Measurements from ENCODE around the gene SRPRB.

SRPRB gene

DNA sequence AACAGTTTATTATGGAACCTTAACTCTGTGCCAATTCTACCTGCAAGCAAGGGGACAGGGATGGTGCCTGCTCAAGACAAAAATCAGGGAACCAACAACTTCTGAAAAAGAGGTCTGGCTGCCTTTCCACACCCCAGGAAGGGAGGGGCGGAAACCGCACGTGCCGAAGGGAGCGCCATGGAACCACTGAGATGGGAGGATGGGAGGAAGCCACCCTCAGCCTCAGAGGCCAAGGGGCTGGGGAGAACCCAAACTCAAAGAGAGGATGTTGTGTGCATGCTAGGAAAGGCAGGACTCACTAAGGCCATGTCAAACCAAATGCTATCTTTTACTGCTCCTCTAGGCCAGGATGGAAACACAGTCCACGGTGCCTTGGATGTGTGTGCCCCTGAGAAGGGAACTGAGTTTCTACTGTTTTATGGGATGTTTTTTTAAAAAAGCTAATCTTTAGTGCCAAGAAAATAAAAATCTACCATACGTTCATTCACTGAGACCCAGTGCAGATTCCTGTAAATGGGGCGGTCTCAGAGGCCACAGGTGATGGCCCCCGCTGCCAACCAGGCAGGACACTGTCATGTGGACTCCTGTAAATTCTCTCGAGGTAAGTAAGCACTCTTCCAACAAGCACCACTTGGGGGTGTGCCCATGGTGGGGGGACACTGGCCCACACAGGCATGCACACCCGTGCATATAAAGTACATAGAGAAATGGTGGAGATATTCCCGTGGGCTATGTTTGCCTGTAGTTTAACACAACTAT is 20.5 kb downstream of the SRPRB start:
- DNase-seq (ENCODE audit: low read depth, low spot score) = no peak

DNA sequence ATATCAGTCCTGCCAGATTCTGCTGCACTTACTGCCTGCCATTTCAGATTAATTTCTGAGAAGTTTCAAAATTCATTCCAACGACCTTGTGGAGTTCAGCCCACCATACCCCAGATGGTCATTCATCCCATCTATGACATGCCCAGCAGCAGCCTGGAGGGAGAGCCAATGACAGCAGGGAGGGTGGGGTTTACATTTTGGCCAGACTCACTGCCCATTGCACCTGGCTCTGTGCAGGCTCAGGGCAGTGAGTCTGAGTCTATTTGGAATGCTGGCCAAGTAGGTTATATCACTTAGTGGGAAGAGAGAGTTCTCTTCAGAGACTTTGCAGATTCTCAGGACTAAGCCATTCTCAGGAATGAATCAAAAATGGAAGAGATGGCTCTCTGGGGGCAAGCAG is 21.5 kb downstream of the SRPRB start:
- no peak for DNase-seq (ENCODE audit: low read depth, low spot score)

DNA sequence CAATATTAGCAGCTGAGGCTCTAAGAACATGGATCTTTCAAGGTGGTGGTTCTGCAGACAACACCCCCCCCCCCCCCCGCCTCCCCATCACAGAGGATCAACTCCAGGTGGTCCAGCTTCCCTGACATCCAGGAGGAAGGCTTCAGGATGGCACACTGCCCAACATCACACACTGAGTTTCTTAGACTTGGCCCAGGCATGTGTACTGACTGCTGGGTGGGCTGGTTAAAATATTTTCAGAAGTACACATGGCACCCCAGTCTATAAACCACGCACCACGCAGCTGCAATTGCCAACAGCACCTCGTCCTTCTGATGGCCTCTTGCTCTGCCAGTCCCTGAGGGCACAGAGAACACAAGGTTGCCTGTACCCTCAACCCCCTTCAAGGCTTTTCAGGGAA is 22.1 kb downstream of the SRPRB start:
- DNase-seq (ENCODE audit: low read depth, low spot score) = no peak

DNA sequence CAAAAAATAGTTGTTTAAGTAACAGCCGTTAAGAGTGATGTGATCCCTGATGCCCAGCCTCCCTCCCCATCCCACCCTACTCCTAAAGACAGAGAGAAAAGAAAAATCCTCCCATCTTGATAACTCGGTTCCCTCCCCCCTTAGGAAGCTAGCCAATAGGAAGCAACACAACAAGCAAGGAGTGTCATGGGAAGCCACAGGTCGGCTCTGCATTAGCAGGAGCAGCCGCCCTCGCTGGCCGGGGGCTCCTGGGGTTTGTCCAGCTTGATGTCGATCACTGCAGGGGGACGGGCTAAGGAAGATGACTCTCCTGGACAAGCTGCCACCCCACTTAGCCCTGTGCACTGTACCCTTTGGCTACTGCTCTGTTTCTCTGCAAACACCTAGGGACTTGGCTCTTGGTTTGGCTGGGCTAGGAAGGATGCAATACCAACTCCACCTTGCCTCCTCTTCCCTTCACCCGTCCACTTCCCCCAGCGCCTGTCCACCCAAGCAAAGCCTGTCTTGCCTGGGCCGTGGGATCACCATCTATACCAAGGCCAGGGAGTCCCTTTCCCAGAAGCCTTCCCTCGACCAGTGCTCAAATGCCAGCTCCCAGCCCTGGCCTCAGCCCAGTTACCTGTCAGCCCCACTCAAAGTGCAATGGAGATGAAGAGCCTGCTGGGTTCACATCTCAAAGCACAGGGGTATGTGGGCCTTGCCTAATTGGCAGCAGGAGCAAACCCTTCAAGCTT is 23.1 kb downstream of the SRPRB start:
- peak; percentile 59 for DNase-seq (ENCODE audit: low read depth, low spot score)

DNA sequence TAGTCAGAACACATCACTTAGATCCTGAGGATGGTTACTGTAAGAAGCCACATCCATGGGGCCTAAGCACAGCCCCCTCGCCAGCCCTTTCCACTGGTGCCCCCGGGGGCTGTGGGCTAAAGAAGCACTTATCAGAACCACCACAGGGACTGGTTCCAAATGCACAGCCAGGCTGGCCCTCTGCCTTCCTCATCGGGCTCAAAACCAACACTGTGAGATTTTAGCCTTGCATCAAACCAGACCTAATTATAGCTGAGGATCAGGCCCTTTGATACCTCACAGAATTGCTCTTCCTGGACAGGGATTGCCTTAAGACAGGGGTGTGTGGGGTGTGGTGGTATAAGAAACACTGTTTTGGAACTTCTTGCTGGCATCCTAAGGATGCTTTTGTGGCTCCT is 23.7 kb downstream of the SRPRB start:
- no peak for DNase-seq (ENCODE audit: low read depth, low spot score)

DNA sequence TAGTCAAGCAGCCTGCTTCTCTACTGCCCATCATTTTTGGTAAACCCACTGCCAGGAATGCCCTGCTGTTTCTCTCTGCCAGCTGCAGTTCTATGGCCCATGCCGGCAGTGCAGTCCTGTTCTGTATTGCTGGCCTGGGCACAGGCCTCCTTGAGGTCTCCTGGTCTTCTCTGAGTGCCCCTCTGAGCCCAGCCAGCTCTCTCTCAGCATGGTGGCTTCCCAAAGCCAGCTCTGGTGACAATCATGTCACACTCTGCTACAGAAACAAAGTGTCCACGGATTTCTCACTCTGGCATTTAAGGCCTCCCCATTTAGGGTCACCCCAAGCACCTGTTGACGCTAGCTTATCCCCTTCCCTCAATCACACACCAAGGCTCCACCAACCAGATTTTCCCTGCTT is 24.5 kb downstream of the SRPRB start:
- no peak for DNase-seq (ENCODE audit: low read depth, low spot score)

DNA sequence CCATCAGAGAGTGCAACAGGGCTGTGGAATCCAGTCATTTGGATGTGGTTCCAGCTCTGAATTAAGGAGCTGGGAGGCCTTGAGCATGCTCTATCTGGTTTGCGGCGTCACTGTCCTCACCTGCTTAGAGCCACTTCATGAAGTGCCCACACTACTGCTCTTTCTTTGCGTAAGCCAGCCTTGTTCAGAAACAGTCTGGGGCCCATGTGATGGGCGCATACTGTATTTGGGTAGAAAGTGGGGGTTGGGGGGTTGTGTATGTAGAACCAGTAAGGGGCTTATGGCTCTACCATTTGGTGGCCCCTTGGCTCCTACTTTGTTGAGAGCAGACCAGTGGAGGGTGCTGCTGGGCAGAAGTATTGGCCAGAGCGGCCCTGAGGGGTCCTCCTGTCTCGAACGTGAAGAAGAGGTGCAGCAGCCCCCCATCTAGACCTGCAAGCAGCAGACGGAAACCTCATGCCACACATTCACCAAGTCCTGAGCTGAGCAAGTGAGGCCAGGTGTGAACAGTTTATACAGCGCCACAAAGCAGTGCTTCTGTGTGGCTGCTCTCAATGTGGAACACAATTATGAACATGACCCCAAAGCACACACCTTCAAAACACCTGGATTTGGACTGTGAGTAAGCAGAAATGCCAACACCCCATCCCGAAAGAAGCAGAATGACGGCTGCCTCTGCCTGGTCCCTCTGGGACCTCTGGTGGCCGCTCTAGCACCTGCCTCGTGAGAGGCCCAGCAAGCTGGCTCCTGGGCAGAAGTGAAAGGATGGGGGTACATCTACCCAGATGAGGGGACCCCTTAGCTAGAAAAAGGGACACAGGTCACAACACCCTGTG is 26.6 kb downstream of the SRPRB start:
- DNase-seq (ENCODE audit: low read depth, low spot score) = no peak

DNA sequence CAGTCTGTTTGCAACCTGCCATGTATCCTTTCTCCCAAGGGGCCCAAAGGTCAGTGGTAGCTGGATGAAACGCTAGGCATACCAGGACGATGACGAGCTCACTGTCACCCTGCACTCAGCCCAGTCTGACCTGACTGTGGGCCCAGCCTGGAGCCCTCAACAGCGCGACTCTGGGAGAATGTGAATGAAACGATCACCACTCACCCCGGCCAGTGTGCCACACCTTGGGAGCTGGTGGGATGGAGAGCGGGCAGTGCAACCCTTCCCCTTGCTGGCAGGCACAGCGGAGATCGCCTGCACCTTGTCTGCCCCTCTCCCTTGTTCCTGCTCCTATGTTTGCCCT is 27.2 kb downstream of the SRPRB start:
- no peak for DNase-seq (ENCODE audit: low read depth, low spot score)

DNA sequence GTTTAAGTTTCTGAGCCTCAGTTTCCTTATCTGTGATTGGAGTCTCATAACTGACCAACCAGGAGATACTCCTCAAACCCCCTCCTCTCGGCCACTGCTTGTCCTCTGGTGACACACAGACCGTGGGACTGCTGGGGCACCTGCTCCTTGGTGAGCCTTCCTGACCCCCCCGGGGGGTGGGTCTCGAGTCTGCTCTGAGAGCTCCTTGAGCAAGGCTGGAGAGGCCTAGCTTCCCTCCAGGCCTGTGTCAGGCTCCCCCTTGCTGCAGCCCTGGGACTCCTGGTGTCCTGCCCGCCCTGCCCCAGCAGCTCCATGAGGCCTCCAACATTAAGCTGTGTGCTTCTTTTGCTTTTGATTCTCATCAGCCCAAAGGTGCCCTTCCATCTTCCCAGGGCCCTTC is 27.7 kb downstream of the SRPRB start:
- no peak for DNase-seq (ENCODE audit: low read depth, low spot score)

DNA sequence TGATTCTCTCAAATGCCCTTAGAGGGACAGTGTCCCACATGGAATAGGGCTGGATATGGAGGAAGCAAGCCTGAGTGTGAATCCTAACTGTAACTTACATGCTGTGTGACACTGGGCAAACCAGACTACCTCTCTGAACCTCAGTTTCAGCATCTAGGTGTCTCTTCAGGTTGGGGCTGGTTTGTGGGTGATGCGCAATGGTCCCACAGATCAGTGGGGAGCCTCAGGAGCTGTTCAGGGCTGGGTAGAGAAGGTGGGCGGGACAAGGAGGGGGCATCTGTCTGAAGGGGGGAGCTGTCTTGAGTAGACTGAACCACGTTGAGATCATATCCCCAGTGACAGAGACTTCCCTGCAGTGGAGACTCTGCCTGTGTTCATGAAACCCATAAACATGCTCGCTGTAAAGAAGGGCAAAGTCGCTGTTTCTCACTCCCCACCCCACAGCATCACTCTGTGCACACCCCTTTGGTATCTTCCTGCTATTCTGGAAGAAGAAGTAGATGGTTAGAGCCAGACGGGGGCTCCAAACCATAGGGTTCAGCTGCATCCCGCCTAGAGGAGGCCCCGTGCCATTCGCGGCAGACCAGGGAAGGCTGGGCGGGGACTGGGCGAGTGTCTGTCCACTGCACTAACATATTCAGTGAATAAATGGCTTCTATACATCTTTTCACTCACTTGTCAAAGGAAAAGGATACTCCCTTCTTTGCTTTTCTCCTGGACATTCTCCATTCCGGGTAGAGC is 28.4 kb downstream of the SRPRB start:
- no peak for DNase-seq (ENCODE audit: low read depth, low spot score)

DNA sequence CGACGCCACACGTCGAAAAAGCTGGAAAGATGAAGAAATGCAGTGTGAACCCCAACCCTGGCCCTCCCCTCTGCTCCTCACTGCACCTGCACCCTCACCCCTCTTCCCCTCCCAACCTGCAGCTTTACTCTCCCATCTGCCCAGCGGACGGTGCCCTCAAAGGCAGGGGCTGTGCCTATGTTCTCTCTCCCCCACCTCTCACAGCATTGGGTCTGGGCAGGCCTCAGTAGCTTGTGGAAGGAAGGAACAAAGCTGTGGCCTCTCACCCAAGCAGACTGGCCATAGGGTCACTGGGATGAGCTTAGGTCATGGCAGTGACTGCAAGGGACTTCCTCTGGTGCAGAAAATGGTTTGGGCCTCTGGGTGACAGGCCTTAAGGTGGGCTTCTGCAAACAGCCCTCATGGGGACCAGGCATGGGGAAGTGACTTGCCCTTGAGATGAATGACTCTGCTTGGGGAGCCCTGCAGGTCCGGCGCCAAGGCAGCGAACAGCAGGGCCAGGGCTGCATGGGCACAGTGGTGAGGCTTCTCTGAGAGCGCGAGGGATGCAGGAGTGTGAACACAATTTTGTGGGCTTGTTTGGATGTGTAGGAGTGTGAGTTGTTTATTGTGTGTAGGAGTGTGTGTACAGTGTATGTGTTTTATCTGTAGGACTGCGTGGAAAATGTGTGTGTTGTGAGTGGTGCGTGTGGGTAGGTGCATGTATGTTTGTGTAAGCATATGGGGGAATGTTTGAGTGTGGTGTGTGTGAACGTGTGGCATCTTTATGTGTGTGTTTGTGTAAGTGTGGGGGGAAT is 29.2 kb downstream of the SRPRB start:
- no peak for DNase-seq (ENCODE audit: low read depth, low spot score)

DNA sequence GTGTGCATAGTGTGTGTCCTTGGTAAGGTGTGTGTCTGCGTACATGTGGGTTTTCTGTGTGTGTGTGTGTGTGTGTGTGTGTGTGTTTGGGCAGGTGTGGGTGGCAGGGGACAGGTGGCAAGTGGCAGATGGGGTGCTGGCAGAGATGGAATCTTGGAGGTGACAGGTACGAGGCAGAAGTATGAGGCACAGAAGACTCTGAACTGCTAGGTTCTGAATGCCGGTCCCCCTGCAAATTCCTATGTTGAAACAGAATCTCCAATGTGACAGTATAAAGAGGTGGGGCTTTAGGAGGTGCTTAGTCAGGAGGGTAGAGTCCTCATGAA is 29.8 kb downstream of the SRPRB start:
- no peak for DNase-seq (ENCODE audit: low read depth, low spot score)

DNA sequence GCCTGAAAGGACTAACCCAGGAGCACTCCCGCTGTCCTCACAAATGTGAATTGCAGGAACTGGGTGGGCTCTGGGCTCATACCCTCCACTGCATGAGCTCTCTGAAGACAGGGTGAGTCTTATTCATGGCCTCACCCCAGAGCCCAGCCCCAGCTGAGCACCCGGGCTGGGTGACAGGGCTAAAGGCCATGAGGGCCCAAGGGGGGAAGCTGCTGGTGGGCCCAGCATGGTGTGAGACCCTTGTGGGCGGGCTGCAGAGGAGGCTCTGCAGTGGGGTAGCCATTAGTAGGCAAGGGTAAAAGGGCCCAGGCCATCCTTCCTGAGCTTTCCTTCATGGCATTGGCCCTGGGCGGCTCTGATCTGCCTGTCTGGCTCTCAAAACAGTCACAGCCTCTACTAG is 30.3 kb downstream of the SRPRB start:
- DNase-seq (ENCODE audit: low read depth, low spot score) = no peak

DNA sequence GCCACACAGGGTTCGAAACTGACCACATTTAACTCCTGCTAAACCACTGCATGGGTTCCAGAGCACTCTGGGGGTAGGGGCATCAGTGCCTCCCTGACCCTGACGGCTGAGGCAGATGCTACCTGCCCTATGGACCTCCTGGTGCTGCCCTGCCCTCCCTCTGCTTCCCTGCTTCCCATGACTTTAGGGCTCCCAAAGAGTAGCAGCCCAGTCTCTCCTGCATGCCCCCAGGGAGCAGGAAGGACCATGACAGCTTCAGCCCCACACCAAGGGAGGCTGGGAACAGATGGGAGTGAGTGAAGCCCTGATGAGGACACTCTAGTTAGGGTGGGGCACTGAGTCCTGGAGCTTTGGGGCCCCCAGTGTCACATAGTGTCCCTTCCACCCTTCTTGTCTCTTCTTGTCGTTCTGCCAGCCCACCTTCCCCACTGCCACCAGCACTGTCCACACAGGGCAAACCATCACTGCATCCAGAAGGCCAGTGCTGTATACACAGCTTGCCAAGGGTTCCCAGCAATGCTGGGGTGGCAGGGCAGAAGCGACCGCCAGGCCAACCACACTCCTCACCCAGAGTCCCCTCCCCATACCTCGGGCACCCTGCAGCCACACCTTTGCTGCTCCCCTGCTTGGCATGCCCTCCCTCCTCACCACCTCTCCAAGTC is 31.0 kb downstream of the SRPRB start:
- DNase-seq (ENCODE audit: low read depth, low spot score) = no peak

DNA sequence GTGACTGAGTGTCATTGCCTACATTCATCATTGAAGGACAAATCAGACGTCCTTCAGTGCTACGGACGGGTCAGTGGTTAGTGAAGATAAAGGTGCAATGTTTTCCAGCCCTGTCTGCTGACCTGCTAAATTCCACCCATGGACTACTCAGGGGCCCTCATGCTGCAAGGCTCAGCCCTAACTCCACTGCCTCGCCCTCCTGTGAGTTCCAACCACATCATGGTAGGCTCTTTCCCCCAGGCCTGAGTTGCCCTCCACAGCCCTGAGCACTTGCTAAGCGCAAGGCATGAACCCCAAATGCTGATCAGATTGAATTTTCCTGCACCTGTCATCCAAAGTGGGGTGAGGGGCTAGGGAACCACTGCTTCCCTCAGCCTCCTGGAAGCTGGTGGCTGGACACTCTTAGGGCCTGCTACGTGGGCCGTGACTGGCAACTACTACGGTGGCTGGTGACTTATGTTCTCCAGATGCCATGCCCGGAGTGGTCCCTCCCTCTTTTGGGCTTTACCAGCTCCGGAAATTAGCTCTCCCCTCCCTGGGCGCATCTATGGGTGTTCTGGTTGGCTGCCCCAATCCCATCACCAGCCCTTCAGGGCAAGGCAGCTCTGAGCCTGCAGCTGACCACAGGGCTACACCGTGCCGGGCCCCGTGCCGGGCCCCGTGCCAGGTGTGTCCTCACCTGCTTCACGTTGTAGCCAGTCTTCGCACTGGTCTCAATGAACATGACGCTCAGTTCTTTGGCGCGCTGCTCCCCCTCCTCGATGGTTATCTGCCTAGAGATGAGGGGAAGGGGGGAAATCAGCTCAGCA is 32.1 kb downstream of the SRPRB start:
- DNase-seq (ENCODE audit: low read depth, low spot score) = no peak

DNA sequence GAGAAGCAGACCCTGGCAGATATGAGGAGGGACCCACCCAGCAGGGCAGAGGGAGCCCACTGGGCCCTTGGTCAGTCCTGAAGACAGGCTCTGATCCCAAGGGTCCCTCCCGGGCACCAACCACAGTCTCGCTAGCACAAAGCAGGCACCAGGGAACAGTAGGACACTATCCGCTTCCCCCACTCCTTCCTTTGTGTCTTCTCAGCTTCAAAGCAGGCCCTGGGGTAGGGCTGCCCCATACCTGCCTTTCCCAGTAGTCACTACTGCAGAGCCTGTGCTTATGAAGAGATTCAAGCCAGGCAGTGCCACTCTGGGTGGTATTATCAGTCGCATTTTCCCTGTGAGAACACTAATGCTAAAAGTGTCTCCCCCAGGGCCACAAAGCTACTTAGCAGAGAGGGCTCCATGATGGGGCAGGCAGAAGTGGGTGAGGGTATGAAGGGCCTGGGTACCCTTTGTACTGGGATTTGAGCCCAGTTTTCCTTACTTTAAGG is 32.7 kb downstream of the SRPRB start:
- no peak for DNase-seq (ENCODE audit: low read depth, low spot score)

DNA sequence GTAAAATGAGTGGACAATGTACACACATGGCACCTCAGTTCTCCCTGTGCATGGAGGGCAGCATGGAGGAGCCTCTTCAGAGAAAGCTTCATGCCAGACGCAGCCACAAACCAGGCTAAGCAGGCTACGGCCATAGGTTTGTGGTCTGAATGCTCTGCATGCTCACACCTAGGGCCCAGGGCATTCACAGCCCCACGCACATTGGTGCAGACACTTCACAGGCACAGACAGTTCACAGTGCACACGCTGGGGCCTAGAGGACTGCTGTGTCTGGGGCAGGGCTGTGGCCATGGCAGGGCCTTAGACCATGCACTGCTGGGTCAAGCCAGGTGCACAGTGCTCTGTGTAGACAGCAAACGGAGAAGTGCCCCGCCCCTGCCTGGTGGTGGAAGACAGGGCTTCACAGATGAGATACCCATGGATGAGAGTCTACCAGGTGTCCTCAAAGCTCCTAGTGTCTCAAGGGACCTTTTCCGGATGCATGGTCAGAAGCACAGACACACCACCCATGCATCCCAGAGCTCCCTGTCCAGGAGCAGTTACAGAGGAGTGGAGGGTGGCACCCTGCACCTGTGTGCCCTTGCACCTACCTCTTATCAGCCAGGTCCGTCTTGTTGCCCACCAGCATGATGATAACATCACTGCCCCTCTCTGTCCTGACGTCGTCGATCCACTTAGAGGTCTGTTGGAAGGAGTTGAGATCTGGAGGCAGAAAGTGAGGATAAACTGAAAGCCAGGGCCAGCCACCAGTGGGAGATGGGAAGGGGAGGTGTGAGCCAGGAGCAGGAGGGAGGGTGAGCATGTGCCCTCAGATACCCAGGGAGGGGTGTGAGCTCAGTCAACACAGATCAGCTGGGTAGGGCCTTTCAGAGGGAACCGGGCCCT is 33.5 kb downstream of the SRPRB start:
- no peak for DNase-seq (ENCODE audit: low read depth, low spot score)

DNA sequence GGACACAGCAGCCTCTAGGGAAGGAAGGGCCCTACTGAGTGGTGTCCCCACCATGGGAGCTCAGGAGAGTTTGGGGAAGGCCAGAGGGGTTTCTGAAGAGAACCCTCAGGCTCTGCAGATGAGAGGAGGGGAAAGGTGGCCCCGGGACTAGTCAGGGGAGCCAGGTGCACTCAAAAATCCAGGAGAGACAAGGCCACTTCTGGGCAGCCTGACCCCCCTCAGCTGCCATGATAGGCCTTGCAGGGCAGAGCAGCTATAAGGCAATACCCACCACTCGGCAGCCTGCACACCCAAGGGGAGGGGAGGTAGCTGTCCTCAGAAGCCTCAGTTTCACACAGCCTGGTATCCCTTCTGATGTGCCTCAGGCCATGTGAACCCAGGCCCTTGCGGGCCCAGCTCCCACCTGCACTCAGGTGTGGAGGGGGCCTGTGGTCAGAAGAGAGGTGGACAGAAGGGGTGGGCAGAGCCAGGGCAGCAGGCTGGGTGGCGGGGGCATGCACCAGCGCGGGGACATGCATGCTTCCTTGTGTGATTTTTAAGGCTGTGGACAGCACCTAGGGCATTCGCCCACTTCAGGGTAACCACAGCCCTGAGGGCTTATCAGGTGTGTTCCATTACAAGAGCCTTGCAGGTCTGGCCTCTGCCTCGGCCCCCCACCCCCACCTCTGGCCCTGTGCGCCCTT is 34.6 kb downstream of the SRPRB start:
- no peak for DNase-seq (ENCODE audit: low read depth, low spot score)
